ENCODE results near the gene INPP5E. TPM values are rescaled to one million over a fixed set of nuclear protein-coding genes. Genes with fewer than 3 reads are reported as not detected.
A peak's percentile ranks its signal among the peaks of the same experiment; 100 is the strongest.

The INPP5E gene
- total and polyA plus RNA-seq, 10 of the 15 experiments (the other 5 are each of a cell fraction or from before 2014, with no cell fraction given), result 0.24 to 16.0 (median 5.3) TPM

DNA sequence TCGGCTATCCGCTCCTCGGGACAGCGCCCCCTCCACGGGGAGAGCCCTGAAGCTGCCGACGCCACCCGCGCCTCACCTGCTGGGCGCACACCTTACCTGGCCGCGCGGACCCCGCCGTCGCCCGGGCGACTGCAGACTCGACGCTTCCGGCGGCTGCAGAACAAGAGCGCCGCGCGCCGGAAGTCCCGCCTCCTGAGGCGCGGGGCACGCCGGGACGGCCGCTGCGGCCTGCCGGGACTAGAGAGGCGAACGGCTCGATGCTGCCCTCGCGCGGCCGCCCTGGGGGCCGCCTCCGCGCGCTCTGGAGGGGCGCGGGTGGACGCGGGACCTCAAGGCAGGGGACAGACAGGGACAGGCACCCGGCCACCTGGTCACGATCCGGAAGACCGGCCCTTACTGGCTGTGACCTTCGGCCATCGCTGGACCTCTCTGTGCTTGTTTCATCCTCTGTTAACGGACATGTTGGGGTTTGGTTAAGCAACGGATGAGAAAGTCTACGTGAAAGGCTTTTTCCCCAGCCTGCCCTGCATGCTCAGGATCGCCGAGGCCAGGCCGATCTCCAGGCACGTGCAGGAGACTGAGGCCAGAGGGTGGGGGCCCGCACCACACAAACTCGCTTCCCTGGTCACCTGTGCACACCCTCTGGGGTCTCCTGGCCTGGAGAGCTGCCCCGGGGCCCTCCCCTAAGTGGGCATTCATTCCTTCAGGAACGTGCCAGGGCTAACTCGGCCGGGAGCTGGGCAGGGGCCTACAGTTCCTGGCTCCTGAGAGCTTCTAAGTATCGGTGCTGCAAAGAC, 39.4 kb downstream of the INPP5E start, which contains the start of gene SNAPC4 (continued):
- TF ChIP-seq, protein P1, sequence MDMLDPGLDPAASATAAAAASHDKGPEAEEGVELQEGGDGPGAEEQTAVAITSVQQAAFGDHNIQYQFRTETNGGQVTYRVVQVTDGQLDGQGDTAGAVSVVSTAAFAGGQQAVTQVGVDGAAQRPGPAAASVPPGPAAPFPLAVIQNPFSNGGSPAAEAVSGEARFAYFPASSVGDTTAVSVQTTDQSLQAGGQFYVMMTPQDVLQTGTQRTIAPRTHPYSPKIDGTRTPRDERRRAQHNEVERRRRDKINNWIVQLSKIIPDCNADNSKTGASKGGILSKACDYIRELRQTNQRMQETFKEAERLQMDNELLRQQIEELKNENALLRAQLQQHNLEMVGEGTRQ (IDR thresholded peaks at IDR 0.05; ENCODE audit: borderline replicate concordance, low read depth, low read length), result no peak
- TF ChIP-seq HCFC1 (IDR thresholded peaks at IDR 0.05; ENCODE audit: low read length), result peak; percentile 72
- peak; percentile 93 for TF ChIP-seq POLR2A (IDR thresholded peaks at IDR 0.05; ENCODE audit: low read depth, low read length)
- TF ChIP-seq, protein P2, sequence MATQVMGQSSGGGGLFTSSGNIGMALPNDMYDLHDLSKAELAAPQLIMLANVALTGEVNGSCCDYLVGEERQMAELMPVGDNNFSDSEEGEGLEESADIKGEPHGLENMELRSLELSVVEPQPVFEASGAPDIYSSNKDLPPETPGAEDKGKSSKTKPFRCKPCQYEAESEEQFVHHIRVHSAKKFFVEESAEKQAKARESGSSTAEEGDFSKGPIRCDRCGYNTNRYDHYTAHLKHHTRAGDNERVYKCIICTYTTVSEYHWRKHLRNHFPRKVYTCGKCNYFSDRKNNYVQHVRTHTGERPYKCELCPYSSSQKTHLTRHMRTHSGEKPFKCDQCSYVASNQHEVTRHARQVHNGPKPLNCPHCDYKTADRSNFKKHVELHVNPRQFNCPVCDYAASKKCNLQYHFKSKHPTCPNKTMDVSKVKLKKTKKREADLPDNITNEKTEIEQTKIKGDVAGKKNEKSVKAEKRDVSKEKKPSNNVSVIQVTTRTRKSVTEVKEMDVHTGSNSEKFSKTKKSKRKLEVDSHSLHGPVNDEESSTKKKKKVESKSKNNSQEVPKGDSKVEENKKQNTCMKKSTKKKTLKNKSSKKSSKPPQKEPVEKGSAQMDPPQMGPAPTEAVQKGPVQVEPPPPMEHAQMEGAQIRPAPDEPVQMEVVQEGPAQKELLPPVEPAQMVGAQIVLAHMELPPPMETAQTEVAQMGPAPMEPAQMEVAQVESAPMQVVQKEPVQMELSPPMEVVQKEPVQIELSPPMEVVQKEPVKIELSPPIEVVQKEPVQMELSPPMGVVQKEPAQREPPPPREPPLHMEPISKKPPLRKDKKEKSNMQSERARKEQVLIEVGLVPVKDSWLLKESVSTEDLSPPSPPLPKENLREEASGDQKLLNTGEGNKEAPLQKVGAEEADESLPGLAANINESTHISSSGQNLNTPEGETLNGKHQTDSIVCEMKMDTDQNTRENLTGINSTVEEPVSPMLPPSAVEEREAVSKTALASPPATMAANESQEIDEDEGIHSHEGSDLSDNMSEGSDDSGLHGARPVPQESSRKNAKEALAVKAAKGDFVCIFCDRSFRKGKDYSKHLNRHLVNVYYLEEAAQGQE (IDR thresholded peaks at IDR 0.05; ENCODE audit: low read depth, low read length), result no peak
- TF ChIP-seq MYB (IDR thresholded peaks at IDR 0.05; ENCODE audit: borderline replicate concordance, low read depth, low read length), result no peak
- TF ChIP-seq SREBF1 (IDR thresholded peaks at IDR 0.05; ENCODE audit: low read length), result no peak
- no peak for TF ChIP-seq SMAD1 (IDR thresholded peaks at IDR 0.05; ENCODE audit: low read depth, partially characterized antibody)
- no peak; the same call in none of the 2 replicates for TF ChIP-seq BACH1 (IDR thresholded peaks at IDR 0.05; ENCODE audit: borderline replicate concordance)
- peak; percentile 76 for TF ChIP-seq STAT1 (conservative IDR thresholded peaks at IDR 0.05)
- peak; percentile 55; the same call in 1 of the 2 replicates for TF ChIP-seq SMC3 (IDR thresholded peaks at IDR 0.05; ENCODE audit: borderline replicate concordance, low read length)
- TF ChIP-seq SP1 (IDR thresholded peaks at IDR 0.05; ENCODE audit: low read depth, low read length), result peak; percentile 48
- peak; percentile 62; the same call in 1 of the 2 replicates for TF ChIP-seq TBL1XR1 (IDR thresholded peaks at IDR 0.05; ENCODE audit: low read depth, low read length)
- peak; percentile 88 for TF ChIP-seq GABPA (IDR thresholded peaks at IDR 0.05; ENCODE audit: low read depth)
- no peak for TF ChIP-seq ETV6 (conservative IDR thresholded peaks at IDR 0.05 in 1 of 2, IDR thresholded peaks at IDR 0.05 in 1 of 2; ENCODE audit: borderline replicate concordance in 1 of 2, low read depth in 1 of 2)
- peak; percentile 79 for TF ChIP-seq POLR2AphosphoS5 (IDR thresholded peaks at IDR 0.05; ENCODE audit: low read length)
- TF ChIP-seq, protein P3, sequence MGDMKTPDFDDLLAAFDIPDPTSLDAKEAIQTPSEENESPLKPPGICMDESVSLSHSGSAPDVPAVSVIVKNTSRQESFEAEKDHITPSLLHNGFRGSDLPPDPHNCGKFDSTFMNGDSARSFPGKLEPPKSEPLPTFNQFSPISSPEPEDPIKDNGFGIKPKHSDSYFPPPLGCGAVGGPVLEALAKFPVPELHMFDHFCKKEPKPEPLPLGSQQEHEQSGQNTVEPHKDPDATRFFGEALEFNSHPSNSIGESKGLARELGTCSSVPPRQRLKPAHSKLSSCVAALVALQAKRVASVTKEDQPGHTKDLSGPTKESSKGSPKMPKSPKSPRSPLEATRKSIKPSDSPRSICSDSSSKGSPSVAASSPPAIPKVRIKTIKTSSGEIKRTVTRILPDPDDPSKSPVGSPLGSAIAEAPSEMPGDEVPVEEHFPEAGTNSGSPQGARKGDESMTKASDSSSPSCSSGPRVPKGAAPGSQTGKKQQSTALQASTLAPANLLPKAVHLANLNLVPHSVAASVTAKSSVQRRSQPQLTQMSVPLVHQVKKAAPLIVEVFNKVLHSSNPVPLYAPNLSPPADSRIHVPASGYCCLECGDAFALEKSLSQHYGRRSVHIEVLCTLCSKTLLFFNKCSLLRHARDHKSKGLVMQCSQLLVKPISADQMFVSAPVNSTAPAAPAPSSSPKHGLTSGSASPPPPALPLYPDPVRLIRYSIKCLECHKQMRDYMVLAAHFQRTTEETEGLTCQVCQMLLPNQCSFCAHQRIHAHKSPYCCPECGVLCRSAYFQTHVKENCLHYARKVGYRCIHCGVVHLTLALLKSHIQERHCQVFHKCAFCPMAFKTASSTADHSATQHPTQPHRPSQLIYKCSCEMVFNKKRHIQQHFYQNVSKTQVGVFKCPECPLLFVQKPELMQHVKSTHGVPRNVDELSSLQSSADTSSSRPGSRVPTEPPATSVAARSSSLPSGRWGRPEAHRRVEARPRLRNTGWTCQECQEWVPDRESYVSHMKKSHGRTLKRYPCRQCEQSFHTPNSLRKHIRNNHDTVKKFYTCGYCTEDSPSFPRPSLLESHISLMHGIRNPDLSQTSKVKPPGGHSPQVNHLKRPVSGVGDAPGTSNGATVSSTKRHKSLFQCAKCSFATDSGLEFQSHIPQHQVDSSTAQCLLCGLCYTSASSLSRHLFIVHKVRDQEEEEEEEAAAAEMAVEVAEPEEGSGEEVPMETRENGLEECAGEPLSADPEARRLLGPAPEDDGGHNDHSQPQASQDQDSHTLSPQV (IDR thresholded peaks at IDR 0.05), result peak; percentile 87
- TF ChIP-seq CHD1 (IDR thresholded peaks at IDR 0.05; ENCODE audit: low read depth, low read length), result no peak
- no peak for TF ChIP-seq SPI1 (IDR thresholded peaks at IDR 0.05; ENCODE audit: borderline replicate concordance, insufficient read depth, low read depth, low read length)
- no peak for TF ChIP-seq ZBED1 (IDR thresholded peaks at IDR 0.05; ENCODE audit: borderline replicate concordance)
- peak; percentile 55; the same call in 2 of the 3 replicates for TF ChIP-seq POU2F2 (IDR thresholded peaks at IDR 0.05; ENCODE audit: borderline replicate concordance, low read depth, low read length)
- TF ChIP-seq RCOR1 (conservative IDR thresholded peaks at IDR 0.05; ENCODE audit: low read depth, low read length), result peak; percentile 71; the same call in 1 of the 2 replicates
- peak; percentile 72; the same call in 1 of the 2 replicates for TF ChIP-seq CREB1 (IDR thresholded peaks at IDR 0.05; ENCODE audit: low read depth)
- TF ChIP-seq NR2F1 (conservative IDR thresholded peaks at IDR 0.05), result peak; percentile 37; the same call in 1 of the 2 replicates

Data from GM12878 (cell line).